Astrocyte (in vitro differentiated cells and primary cell): Measurements from ENCODE around the gene CAMK2G. TPM values are rescaled to one million over a fixed set of nuclear protein-coding genes. Genes with fewer than 3 reads are reported as not detected.

Experiments used
- DNase-seq: peaks from one replicate; pipeline ENCODE4 v3.0.0-alpha.2; 2010; ENCODE audit warnings: low read depth
- FAIRE-seq: peaks from 2 replicates; lab custom pipeline; 2011; peaks lifted over from hg19 to GRCh38; lab: Jason Lieb, UNC
- H2AFZ ChIP-seq: 2 replicates; pipeline ENCODE4 v1.6.0; 2012; ENCODE audit warnings: low read depth, low read length, inconsistent platforms
- H3K27ac ChIP-seq: 2 replicates; pipeline ENCODE4 v1.5.1; 2011; ENCODE audit warnings: low read depth, low read length, inconsistent platforms
- H3K27me3 ChIP-seq: 2 replicates; pipeline ENCODE4 v1.6.0; 2011; ENCODE audit warnings: low read length, inconsistent platforms; ENCODE audit not compliant: insufficient read depth
- H3K36me3 ChIP-seq: 2 replicates; pipeline ENCODE4 v1.5.1; 2011; ENCODE audit warnings: low read length, inconsistent platforms; ENCODE audit not compliant: insufficient read depth
- H3K4me1 ChIP-seq: 2 replicates; pipeline ENCODE4 v1.5.1; 2011; ENCODE audit warnings: low read length, inconsistent platforms; ENCODE audit not compliant: insufficient read depth
- H3K4me2 ChIP-seq: 2 replicates; pipeline ENCODE4 v1.6.0; 2012; ENCODE audit warnings: low read length, inconsistent platforms
- H3K4me3 ChIP-seq: 2 replicates; pipeline ENCODE4 v1.5.1; 2011; ENCODE audit warnings: low read depth, mild to moderate bottlenecking, low read length, inconsistent platforms; ENCODE audit not compliant: insufficient read depth
- H3K79me2 ChIP-seq: 2 replicates; pipeline ENCODE4 v1.6.0; 2012; ENCODE audit warnings: mild to moderate bottlenecking, low read length, inconsistent platforms; ENCODE audit not compliant: insufficient read depth
- H3K9ac ChIP-seq: 2 replicates; pipeline ENCODE4 v1.6.0; 2012; ENCODE audit warnings: mild to moderate bottlenecking, low read length, inconsistent platforms
- H3K9me3 ChIP-seq: 2 replicates; pipeline ENCODE4 v1.5.1; 2012; ENCODE audit warnings: low read depth, mild to moderate bottlenecking, low read length, inconsistent platforms; ENCODE audit not compliant: insufficient read depth
- H4K20me1 ChIP-seq: 2 replicates; pipeline ENCODE4 v1.6.0; 2012; ENCODE audit warnings: low read length, inconsistent platforms; ENCODE audit not compliant: insufficient read depth
- H3K27ac Mint-ChIP-seq: one replicate; pipeline ENCODE4 v1.8.0; 2021; ENCODE audit warnings: mild to moderate bottlenecking, mixed read lengths; ENCODE audit not compliant: unreplicated experiment
- H3K27me3 Mint-ChIP-seq: one replicate; pipeline ENCODE4 v1.8.0; 2021; ENCODE audit warnings: low read depth, mixed read lengths; ENCODE audit not compliant: unreplicated experiment
- H3K36me3 Mint-ChIP-seq: one replicate; pipeline ENCODE4 v1.8.0; 2021; ENCODE audit warnings: low read depth, mixed read lengths; ENCODE audit not compliant: unreplicated experiment
- H3K4me1 Mint-ChIP-seq: one replicate; pipeline ENCODE4 v1.8.0; 2021; ENCODE audit warnings: low read depth, mixed read lengths; ENCODE audit not compliant: unreplicated experiment
- H3K4me3 Mint-ChIP-seq: one replicate; pipeline ENCODE4 v1.8.0; 2021; ENCODE audit warnings: mild to moderate bottlenecking, moderate library complexity, mixed read lengths; ENCODE audit not compliant: unreplicated experiment
- H3K9me3 Mint-ChIP-seq: one replicate; pipeline ENCODE4 v1.8.0; 2021; ENCODE audit warnings: mild to moderate bottlenecking, mixed read lengths; ENCODE audit not compliant: unreplicated experiment
- EZH2 ChIP-seq: IDR thresholded peaks from 2 replicates; pipeline ENCODE4 v1.6.1; 2012; ENCODE audit warnings: mild to moderate bottlenecking, low read length, inconsistent platforms; ENCODE audit not compliant: insufficient read depth
- total RNA-seq: library from RNA; stranded (reverse); gene quantifications from 2 replicates; pipeline ENCODE4 v1.2.1, GENCODE V29; 2021
- TF ChIP-seq, protein P1 (sequence below): IDR thresholded peaks from 2 replicates; pipeline ENCODE4 v1.5.1; 2011; ENCODE audit warnings: low read depth, mild to moderate bottlenecking, inconsistent platforms, low read length, moderate library complexity; ENCODE audit not compliant: insufficient read depth

CAMK2G gene
- total RNA-seq, 1 donor from 2014 or later: 19.8 TPM

DNA sequence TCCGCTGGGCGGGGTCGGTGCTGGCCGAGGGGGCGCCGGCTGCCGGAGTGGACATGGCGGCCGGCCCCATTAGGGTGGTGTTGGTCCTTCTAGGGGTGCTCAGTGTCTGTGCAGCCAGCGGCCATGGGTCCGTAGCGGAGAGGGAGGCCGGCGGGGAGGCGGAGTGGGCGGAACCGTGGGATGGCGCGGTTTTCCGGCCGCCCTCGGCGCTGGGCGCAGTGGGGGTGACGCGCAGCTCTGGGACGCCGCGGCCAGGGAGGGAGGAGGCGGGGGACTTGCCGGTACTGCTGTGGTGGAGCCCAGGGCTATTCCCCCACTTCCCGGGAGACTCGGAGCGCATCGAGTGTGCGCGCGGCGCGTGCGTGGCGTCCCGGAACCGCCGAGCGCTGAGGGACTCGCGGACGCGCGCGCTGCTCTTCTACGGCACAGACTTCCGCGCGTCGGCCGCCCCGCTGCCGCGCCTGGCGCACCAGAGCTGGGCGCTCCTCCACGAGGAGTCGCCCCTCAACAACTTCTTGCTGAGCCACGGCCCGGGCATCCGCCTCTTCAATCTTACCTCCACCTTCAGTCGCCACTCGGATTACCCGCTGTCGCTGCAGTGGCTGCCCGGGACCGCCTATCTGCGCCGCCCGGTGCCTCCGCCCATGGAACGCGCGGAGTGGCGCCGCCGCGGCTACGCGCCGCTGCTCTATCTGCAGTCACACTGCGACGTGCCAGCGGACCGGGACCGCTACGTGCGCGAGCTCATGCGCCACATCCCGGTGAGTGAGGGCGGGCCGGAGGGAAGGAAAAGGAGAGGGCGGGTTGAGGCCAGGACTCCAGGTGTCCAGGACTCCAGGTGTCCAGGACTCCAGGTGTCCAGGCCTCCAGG is 101.8 kb downstream of the CAMK2G start:
- Histone ChIP-seq H3K4me2 (peak overlapping the region; percentile 96), H2AFZ (peak overlapping the region; percentile 79), H3K9ac (peak overlapping the region; percentile 90), H3K36me3 (peaks cover 46% of the 10 kb centered on the region), H3K27me3 (no peaks in the 10 kb centered on the region), H3K4me1 (peaks cover 22% of the 10 kb centered on the region), H3K79me2 (peaks cover 44% of the 10 kb centered on the region), H3K27ac (peak overlapping the region; percentile 90), H4K20me1 (peaks cover 29% of the 10 kb centered on the region), H3K9me3 (no peaks in the 10 kb centered on the region), H3K4me3 (peak overlapping the region; percentile 86)
- H3K36me3 Mint-ChIP-seq: peaks cover 27% of the 10 kb centered on the region
- no peak for TF ChIP-seq EZH2
- TF ChIP-seq, protein P1, sequence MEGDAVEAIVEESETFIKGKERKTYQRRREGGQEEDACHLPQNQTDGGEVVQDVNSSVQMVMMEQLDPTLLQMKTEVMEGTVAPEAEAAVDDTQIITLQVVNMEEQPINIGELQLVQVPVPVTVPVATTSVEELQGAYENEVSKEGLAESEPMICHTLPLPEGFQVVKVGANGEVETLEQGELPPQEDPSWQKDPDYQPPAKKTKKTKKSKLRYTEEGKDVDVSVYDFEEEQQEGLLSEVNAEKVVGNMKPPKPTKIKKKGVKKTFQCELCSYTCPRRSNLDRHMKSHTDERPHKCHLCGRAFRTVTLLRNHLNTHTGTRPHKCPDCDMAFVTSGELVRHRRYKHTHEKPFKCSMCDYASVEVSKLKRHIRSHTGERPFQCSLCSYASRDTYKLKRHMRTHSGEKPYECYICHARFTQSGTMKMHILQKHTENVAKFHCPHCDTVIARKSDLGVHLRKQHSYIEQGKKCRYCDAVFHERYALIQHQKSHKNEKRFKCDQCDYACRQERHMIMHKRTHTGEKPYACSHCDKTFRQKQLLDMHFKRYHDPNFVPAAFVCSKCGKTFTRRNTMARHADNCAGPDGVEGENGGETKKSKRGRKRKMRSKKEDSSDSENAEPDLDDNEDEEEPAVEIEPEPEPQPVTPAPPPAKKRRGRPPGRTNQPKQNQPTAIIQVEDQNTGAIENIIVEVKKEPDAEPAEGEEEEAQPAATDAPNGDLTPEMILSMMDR: no peak
- peaks cover 25% of the 10 kb centered on the region for H3K4me1 Mint-ChIP-seq
- no peaks in the 10 kb centered on the region for H3K9me3 Mint-ChIP-seq
- no peak for FAIRE-seq
- peak overlapping the region; percentile 47 for H3K27ac Mint-ChIP-seq
- peak; percentile 73 for DNase-seq
- H3K4me3 Mint-ChIP-seq: peak overlapping the region; percentile 95
- no peaks in the 10 kb centered on the region for H3K27me3 Mint-ChIP-seq

DNA sequence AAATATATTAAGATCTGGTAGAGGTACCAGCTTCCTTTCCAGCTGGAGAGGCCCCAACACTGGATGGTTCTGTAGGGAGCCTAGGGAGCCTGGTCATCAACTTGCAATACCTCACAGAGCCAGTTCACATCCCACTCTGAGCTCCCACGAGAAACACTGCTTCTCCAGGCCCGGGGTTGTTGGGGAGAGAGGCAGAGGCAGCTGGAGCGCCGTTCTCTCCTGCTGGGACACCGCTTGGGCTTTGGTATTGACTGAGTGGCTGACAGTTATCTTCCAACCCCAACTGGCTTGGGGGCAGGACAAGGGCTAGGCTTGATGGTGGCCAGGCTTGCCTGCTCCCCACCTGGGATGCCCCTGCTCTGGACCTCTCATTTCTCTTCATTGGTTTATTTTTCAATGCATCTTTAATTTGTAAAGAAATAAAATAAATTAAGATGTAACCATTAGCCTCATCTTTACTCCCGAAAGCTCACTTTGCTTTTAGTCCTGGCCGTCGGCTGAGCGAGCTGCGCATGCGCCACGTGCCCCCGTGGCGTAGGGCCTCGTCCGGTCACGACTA is 102.6 kb downstream of the CAMK2G start:
- peak overlapping the region; percentile 95 for H3K4me3 Mint-ChIP-seq
- H3K27ac Mint-ChIP-seq: peak overlapping the region; percentile 93
- H3K27me3 Mint-ChIP-seq: no peaks in the 10 kb centered on the region
- Histone ChIP-seq H3K27me3 (no peaks in the 10 kb centered on the region), H3K4me3 (peak overlapping the region; percentile 86), H3K4me1 (peaks cover 22% of the 10 kb centered on the region), H2AFZ (peak overlapping the region; percentile 79), H3K9ac (peak overlapping the region; percentile 90), H3K27ac (peak overlapping the region; percentile 90), H3K79me2 (peaks cover 39% of the 10 kb centered on the region), H3K9me3 (no peaks in the 10 kb centered on the region), H3K4me2 (peak overlapping the region; percentile 96), H3K36me3 (peaks cover 50% of the 10 kb centered on the region), H4K20me1 (peaks cover 32% of the 10 kb centered on the region)
- peaks cover 27% of the 10 kb centered on the region for H3K4me1 Mint-ChIP-seq
- peaks cover 27% of the 10 kb centered on the region for H3K36me3 Mint-ChIP-seq
- no peaks in the 10 kb centered on the region for H3K9me3 Mint-ChIP-seq
- TF ChIP-seq EZH2: no peak
- TF ChIP-seq, protein P1: no peak
- no peak for FAIRE-seq
- no peak for DNase-seq
